Frontal cortex (tissue), 4 donors: ENCODE measurements around the gene RUVBL1. TPM values are rescaled to one million over a fixed set of nuclear protein-coding genes. Genes with fewer than 3 reads are reported as not detected.

Source experiments
- DNase-seq, 2 donors: peaks; one replicate each; pipeline ENCODE4 v3.0.0; 2012; ENCODE audit warnings: low spot score in 2 of 2
- FAIRE-seq: peaks from 2 replicates; lab custom pipeline; 2012; peaks lifted over from hg19 to GRCh38; lab: Jason Lieb, UNC
- total RNA-seq: library from RNA; depleted of rRNA; stranded (reverse); fragments of >200 nt; gene quantifications from one replicate; pipeline ENCODE4 v1.2.3, GENCODE V29; 2014
- donor health status: control.
- donor health status: control.
- donor health status: control.

The RUVBL1 gene
- total RNA-seq, 1 donor from 2014 or later = 61.1 TPM

- DNase-seq = no peak
- FAIRE-seq = no peak
Measured at GRCh38 chr3:128071771-128072453, 51.7 kb downstream of the RUVBL1 start.

- DNase-seq (no peak), FAIRE-seq (no peak)
Measured at GRCh38 chr3:128070898-128071591, 52.6 kb downstream of the RUVBL1 start.

- FAIRE-seq (no peak), DNase-seq (no peak)
Measured at GRCh38 chr3:128069271-128069670, 54.3 kb downstream of the RUVBL1 start.

- no peak for FAIRE-seq
- peak in 1 of 2 donors; percentile 30 for DNase-seq
Measured at GRCh38 chr3:128068156-128068620, 55.4 kb downstream of the RUVBL1 start.

GRCh38 chr3:128067489-128067888, 56.1 kb downstream of the RUVBL1 start:
- no peak for DNase-seq
- FAIRE-seq = no peak

- no peak for DNase-seq
- no peak for FAIRE-seq
Measured at GRCh38 chr3:128066676-128067075, 56.9 kb downstream of the RUVBL1 start.

- no peak for DNase-seq
- no peak for FAIRE-seq
Measured at GRCh38 chr3:128066114-128066513, 57.5 kb downstream of the RUVBL1 start.

- DNase-seq = no peak
- no peak for FAIRE-seq
Measured at GRCh38 chr3:128064962-128065361, 58.6 kb downstream of the RUVBL1 start.

- DNase-seq = no peak
- FAIRE-seq = no peak
Measured at GRCh38 chr3:128063865-128064264, 59.7 kb downstream of the RUVBL1 start.

GRCh38 chr3:128062033-128062745, 61.4 kb downstream of the RUVBL1 start:
- no peak for FAIRE-seq
- DNase-seq = no peak

- DNase-seq = no peak
- no peak for FAIRE-seq
Measured at GRCh38 chr3:128060473-128061381, 62.9 kb downstream of the RUVBL1 start.

- FAIRE-seq (no peak), DNase-seq (no peak)
Measured at GRCh38 chr3:128056258-128056657, 67.4 kb downstream of the RUVBL1 start.

- no peak for FAIRE-seq
Measured at GRCh38 chr3:128054367-128054766, 69.2 kb downstream of the RUVBL1 start.

GRCh38 chr3:128053614-128054013, 70.0 kb downstream of the RUVBL1 start:
- FAIRE-seq (no peak), DNase-seq (no peak)

More at GRCh38 chr3:128054367-128054766, 69.2 kb downstream of the RUVBL1 start:
- no peak for DNase-seq

GRCh38 chr3:128052595-128053351, 70.8 kb downstream of the RUVBL1 start:
- DNase-seq (no peak), FAIRE-seq (no peak)

GRCh38 chr3:128051837-128052594, 71.6 kb downstream of the RUVBL1 start, which contains the start of gene SEC61A1:
TSS of gene SEC61A1 (plus strand) at chr3:128052437. CDS start at chr3:128052553, 116 bp downstream.
- no peak for FAIRE-seq
- DNase-seq = peak; percentile 95 to 97

GRCh38 chr3:128051459-128051836, 72.2 kb downstream of the RUVBL1 start:
- DNase-seq (no peak), FAIRE-seq (no peak)

GRCh38 chr3:128050597-128050996, 73.0 kb downstream of the RUVBL1 start:
- no peak for DNase-seq
- no peak for FAIRE-seq
